Measurements from ENCODE around the gene TMEM178B.

TMEM178B gene

DNA sequence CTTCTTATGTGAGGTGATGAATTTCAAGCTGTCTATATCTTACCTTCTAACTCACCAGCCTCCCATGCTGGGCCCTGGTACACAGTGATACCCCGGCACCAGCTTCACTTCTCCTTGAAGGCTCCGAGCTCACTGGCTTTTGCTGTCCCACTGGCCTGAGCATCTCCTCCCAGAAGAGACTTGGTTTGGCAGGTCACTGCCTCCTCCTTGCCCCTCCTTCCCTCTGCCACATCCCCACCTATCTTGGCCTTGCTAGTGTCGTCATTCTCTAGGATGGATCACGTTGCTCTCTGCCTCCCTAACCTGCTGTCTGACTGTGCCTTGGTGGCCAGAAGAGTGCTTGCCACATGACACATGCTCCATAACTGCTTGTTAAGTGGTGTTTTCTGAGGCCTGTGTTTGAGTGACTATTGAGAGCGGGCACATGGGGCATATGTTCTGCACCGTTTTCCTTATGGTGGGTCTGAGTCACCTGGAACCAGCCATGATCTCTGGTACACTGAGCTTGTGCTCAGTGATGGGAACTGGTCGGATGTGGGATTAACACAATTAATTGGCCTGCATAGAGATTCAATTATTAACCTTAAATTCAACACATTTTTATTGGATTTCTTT is 86.5 kb downstream of the TMEM178B start:
- DNase-seq (ENCODE audit: low read depth in 1 of 2, low spot score in 1 of 2), result no peak
- TF ChIP-seq SPI1 (IDR thresholded peaks at IDR 0.05; ENCODE audit: borderline replicate concordance, low read depth) (no peak), REST (IDR thresholded peaks at IDR 0.05; ENCODE audit: insufficient replicate concordance, low read depth) (no peak), POLR2AphosphoS5 (IDR thresholded peaks at IDR 0.05; ENCODE audit: low read depth) (no peak), GABPA (IDR thresholded peaks at IDR 0.05; ENCODE audit: low read depth) (no peak)
- TF ChIP-seq, protein P1, sequence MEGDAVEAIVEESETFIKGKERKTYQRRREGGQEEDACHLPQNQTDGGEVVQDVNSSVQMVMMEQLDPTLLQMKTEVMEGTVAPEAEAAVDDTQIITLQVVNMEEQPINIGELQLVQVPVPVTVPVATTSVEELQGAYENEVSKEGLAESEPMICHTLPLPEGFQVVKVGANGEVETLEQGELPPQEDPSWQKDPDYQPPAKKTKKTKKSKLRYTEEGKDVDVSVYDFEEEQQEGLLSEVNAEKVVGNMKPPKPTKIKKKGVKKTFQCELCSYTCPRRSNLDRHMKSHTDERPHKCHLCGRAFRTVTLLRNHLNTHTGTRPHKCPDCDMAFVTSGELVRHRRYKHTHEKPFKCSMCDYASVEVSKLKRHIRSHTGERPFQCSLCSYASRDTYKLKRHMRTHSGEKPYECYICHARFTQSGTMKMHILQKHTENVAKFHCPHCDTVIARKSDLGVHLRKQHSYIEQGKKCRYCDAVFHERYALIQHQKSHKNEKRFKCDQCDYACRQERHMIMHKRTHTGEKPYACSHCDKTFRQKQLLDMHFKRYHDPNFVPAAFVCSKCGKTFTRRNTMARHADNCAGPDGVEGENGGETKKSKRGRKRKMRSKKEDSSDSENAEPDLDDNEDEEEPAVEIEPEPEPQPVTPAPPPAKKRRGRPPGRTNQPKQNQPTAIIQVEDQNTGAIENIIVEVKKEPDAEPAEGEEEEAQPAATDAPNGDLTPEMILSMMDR (IDR thresholded peaks at IDR 0.05; ENCODE audit: insufficient read depth, low read length), result no peak
- Histone ChIP-seq H3K4me3 (replicated peaks; ENCODE audit: insufficient read depth, low read length) (no peak overlapping the region), H3K27me3 (ENCODE audit: insufficient read depth, poor library complexity, severe bottlenecking) (no peaks in the 10 kb centered on the region), H3K27ac (replicated peaks) (no peak overlapping the region)

DNA sequence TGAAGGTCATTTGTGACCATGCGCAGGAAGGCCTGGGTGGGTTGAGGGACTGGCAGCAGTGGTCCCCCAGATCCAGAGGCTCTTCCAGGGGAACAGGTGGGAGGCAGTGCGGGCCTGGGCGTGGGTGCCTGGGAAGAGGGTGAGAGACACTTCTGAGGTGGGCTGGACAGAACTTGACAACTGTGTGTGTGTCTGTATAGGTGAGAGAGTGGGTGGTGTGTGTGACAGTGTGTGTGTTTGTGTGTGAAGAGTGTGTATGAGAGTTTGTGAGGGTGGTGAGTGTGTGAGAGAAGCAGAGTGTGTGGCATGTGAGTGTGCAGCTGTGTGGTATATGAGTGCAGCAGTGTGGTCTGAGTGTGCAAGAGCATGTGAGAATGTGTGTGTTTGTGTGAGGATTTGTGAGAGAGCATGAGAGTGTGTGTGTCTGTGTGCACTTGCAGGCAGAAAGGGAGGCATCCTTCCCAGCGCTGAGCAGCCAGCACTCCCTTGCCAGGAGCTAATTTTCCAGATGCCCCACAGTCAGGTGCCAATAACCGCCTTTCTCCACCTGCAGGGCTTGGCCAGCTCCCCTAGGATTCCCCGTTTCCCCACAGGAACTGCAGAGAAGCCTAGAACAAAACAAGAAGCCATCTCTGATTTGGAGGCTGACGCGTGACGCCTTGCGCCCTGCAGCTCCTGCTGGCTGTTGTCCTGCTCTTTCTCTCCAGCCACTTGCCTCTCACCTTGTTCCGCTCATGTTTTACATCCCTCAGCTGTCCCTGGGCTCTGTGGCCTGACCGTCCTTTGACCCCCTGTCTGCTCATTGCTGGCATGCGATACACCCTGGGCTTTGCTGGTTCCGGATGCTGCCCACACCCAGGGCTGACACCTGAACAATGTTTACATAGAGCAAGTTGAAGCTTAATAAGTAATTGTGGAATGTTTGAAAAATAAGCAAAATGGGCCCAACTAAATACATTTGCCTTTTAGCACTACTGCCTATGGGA is 88.0 kb downstream of the TMEM178B start:
- Histone ChIP-seq H3K27ac (replicated peaks) (no peak overlapping the region), H3K4me3 (replicated peaks; ENCODE audit: insufficient read depth, low read length) (no peak overlapping the region), H3K27me3 (ENCODE audit: insufficient read depth, poor library complexity, severe bottlenecking) (no peaks in the 10 kb centered on the region)
- no peak for DNase-seq (ENCODE audit: low read depth in 1 of 2, low spot score in 1 of 2)
- no peak for TF ChIP-seq POLR2AphosphoS5 (IDR thresholded peaks at IDR 0.05; ENCODE audit: low read depth)
- TF ChIP-seq, protein P1 (IDR thresholded peaks at IDR 0.05; ENCODE audit: insufficient read depth, low read length), result no peak
- no peak for TF ChIP-seq GABPA (IDR thresholded peaks at IDR 0.05; ENCODE audit: low read depth)
- no peak for TF ChIP-seq REST (IDR thresholded peaks at IDR 0.05; ENCODE audit: insufficient replicate concordance, low read depth)
- no peak for TF ChIP-seq SPI1 (IDR thresholded peaks at IDR 0.05; ENCODE audit: borderline replicate concordance, low read depth)

DNA sequence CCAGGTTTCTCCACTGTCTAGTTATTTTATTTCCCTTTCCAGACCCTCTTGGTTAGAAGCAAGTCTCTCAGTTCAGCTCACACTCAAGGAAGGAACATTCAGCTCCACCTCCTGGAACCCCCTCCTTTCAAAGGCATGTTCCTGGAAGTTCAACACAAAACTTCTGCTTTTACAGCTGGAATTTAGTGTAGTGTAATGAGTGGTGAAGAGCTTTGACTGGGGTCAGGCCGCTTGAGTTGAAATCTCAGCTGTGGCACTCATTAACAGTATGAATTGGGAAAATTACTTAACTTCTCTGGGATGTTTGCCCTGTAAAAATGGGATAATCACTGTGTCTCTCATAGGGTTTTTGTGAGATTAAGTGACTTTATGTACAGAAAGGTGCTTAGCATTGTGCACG is 91.7 kb downstream of the TMEM178B start:
- H3K27ac ChIP-seq (replicated peaks), result no peak overlapping the region
- no peak for DNase-seq (ENCODE audit: low read depth in 1 of 2, low spot score in 1 of 2)
- H3K4me3 ChIP-seq (replicated peaks; ENCODE audit: insufficient read depth, low read length), result no peak overlapping the region
- no peaks in the 10 kb centered on the region for H3K27me3 ChIP-seq (ENCODE audit: insufficient read depth, poor library complexity, severe bottlenecking)
- TF ChIP-seq SPI1 (IDR thresholded peaks at IDR 0.05; ENCODE audit: borderline replicate concordance, low read depth) (no peak), POLR2AphosphoS5 (IDR thresholded peaks at IDR 0.05; ENCODE audit: low read depth) (no peak), REST (IDR thresholded peaks at IDR 0.05; ENCODE audit: insufficient replicate concordance, low read depth) (no peak), GABPA (IDR thresholded peaks at IDR 0.05; ENCODE audit: low read depth) (no peak)
- TF ChIP-seq, protein P1 (IDR thresholded peaks at IDR 0.05; ENCODE audit: insufficient read depth, low read length), result no peak
